GM19372 (cell line): Measurements from ENCODE around the gene CMC2.

Source experiments
- ATAC-seq: cut with Tn5 transposase; IDR thresholded peaks from one replicate; pipeline ENCODE4 v1.9.1; 2021; ENCODE audit warnings: mild to moderate bottlenecking, low read depth, moderate library complexity; ENCODE audit not compliant: unreplicated experiment

CMC2 gene

GRCh38 chr16:80938004-80938878, 68.4 kb downstream of the CMC2 start:
- no peak for ATAC-seq

- no peak for ATAC-seq
Observed at GRCh38 chr16:80936410-80936809, 70.3 kb downstream of the CMC2 start.

DNA sequence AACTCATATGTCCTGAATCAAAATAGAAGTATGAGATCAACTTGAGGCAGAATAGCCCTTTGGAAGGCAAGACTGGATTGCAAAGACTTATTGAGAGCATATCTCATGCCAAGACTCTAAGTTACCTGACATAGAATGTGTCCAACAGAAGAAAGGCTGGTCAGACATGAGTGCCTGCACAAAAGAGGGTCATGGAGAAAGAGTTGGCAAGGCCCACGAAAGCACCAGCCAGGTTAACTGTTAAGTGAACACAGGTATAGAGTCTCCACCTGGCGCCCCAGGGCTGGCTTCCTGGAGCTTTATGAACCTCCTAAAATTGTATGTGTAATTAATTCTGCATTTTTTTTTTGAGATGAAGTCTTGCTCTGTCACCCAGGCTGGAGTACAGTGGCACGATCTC, 71.0 kb downstream of the CMC2 start:
- ATAC-seq = no peak

GRCh38 chr16:80932708-80933095, 74.0 kb downstream of the CMC2 start:
- ATAC-seq = no peak

GRCh38 chr16:80931801-80932707, 74.6 kb downstream of the CMC2 start:
- no peak for ATAC-seq

DNA sequence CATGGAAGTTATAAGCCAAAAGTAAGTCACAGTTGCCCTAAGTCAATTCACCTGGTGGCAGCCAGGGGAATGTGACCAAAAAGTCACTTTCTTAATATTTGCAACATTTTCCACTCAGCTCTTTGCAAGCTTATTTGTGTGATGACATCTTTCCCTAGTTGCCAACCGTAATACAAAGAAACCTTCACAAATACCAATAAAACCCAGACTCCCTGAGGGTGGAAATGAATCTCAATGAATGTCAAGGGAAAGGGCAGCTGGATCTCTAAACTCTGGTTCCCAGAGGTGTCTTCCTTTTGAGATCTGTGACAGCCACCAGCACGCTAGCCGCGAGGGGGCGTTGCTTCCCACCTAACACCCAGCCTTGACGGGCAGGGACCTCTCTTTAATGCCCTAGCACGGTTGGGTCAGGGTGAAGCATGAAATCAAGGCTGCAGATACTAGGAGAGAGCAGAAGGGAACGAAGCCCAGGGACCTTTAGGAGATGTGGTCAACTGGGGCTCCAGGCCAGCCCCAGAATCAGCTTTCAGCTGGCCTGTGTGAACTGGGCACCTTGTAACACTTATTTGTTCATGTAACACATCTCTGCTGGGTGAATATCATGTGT, 82.2 kb downstream of the CMC2 start:
- no peak for ATAC-seq

DNA sequence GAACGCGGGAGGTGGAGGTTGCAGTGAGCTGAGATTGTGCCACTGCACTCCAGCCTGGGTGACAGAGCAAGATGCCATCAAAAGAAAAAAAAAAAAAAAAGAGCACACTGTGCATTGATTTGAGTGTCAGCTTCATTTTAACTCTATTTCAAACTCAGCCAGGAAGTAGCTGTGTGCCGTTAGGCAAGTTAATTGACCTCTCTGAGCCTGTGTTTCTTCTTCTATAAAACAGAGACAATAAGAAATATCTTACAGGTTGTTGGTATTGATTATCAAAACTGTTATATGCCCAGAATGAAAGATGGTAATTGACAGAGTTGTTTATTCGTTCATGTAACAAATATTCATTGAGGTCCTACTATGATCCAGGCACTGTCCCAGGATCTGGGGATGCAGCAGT, 83.3 kb downstream of the CMC2 start:
- ATAC-seq = no peak
